Subcutaneous abdominal adipose tissue (tissue), 5 donors: Measurements from ENCODE around the gene IL1A.

Experiments used
- H3K27ac ChIP-seq: one replicate; pipeline ENCODE4 v1.7.0; 2013; ENCODE audit warnings: low read depth, mild to moderate bottlenecking, inconsistent platforms, low read length, moderate library complexity
- H3K27me3 ChIP-seq, 5 donors: one replicate each; pipeline ENCODE4 v1.7.0; 2013; ENCODE audit warnings: low read length in 5 of 5, inconsistent platforms in 1 of 5; ENCODE audit not compliant: control insufficient read depth in 5 of 5, insufficient read depth in 4 of 5
- H3K36me3 ChIP-seq, 5 donors: one replicate each; pipeline ENCODE4 v1.7.0; 2013; ENCODE audit warnings: low read length in 5 of 5; ENCODE audit not compliant: control insufficient read depth in 5 of 5, insufficient read depth in 5 of 5
- H3K4me1 ChIP-seq, 5 donors: one replicate each; pipeline ENCODE4 v1.7.0; 2013; ENCODE audit warnings: low read length in 5 of 5, mild to moderate bottlenecking in 3 of 5, moderate library complexity in 1 of 5; ENCODE audit not compliant: control insufficient read depth in 5 of 5, insufficient read depth in 5 of 5
- H3K4me3 ChIP-seq, 5 donors: one replicate each; pipeline ENCODE4 v1.7.0; 2013; ENCODE audit warnings: low read length in 5 of 5, low read depth in 1 of 5
- H3K9ac ChIP-seq, 5 donors: one replicate each; pipeline ENCODE4 v1.7.0; 2013; ENCODE audit warnings: low read length in 5 of 5, mild to moderate bottlenecking in 4 of 5, moderate library complexity in 3 of 5
- H3K9me3 ChIP-seq, 5 donors: one replicate each; pipeline ENCODE4 v1.7.0; 2013; ENCODE audit warnings: low read length in 5 of 5; ENCODE audit not compliant: control insufficient read depth in 5 of 5
- donor health status: healthy.
- donor health status: healthy.
- donor health status: healthy.
- donor health status: healthy.
- donor health status: healthy.

Gene IL1A

DNA sequence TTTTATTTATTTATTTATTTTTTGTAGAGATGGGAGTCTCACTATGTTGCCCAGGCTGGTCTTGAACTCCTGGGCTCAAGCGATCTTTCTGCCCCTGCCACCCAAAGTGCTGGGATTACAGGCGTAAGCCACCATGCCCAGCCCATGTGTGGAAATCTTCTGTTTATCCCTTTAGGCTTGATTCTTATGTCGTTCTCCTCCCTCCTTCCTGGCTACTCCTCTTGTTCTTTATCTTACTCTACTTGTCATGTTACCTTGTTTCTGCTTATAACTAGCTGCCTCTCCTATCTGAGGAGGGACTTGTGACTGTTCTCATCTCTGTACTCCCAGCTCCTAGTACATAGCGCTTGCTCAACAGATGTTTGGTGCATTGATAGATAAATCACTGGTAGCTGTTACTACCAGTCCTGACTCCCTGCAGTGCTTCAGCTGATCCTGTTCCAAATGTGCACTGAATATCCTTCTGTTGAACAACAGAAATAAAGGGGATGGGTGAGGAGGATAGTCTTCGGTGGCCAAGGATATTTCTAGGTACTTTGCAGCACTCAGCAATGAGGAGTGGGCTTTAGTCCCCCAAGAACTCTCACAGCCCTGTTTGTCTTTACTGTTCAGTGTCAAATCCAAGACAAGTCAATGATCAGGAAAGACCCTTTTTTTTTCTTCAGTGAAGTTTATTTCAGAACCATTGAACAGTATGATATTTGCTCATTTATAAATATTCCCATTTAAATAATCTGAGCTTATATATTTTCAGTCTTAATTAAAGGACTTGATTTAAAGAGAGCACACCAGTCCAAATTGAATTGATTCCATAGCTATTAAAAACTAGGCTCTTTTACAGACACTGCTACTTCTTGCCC, 45.0 kb upstream of the IL1A start:
- no peaks in the 10 kb centered on the region for H3K9me3 ChIP-seq
- H3K27me3 ChIP-seq: no peaks in the 10 kb centered on the region
- H3K27ac ChIP-seq: no peak overlapping the region
- peaks cover 4 to 17% (median 11%) of the 10 kb centered on the region in 5 donors for H3K4me1 ChIP-seq
- no peaks in the 10 kb centered on the region for H3K36me3 ChIP-seq
- no peak overlapping the region for H3K4me3 ChIP-seq
- H3K9ac ChIP-seq: no peak overlapping the region

GRCh38 chr2:112828251-112828691, 44.0 kb upstream of the IL1A start:
- H3K27me3 ChIP-seq: no peaks in the 10 kb centered on the region

DNA sequence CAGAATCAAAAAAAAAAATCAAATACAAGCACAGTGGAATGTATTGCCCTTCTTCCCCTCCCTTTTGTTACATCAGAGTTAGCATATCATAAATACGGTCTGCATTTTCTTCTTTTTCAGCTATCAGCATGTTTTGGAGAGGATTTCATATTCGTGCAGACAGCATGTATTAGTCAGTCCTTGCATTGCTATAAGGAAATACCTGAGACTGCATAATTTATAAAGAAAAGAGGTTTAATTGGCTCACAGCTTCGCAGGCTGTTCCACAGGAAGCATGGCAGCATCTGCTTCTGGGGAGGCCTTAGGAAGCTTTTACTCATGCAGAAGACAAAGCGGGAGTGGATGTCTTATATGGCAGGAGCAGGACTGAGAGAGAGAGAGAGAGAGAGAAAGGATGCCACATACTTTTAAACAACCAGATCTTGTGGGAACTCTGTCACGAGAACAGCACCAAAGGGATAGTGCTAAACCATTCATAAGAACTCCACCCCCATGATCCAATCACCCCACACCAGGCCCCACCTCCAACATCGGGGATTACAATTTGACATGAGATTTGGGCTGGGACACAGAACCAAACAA, 43.4 kb upstream of the IL1A start:
- Histone ChIP-seq H3K27me3 (no peaks in the 10 kb centered on the region), H3K4me1 (peaks cover 0 to 15% (median 7%) of the 10 kb centered on the region in 5 donors), H3K9me3 (no peaks in the 10 kb centered on the region), H3K27ac (no peak overlapping the region), H3K4me3 (no peak overlapping the region), H3K36me3 (no peaks in the 10 kb centered on the region), H3K9ac (no peak overlapping the region)

More at GRCh38 chr2:112828251-112828691, 44.0 kb upstream of the IL1A start:
- Histone ChIP-seq H3K4me3 (no peak overlapping the region), H3K4me1 (peaks cover 0 to 15% (median 7%) of the 10 kb centered on the region in 5 donors), H3K9me3 (no peaks in the 10 kb centered on the region), H3K9ac (no peak overlapping the region), H3K36me3 (no peaks in the 10 kb centered on the region), H3K27ac (no peak overlapping the region)

DNA sequence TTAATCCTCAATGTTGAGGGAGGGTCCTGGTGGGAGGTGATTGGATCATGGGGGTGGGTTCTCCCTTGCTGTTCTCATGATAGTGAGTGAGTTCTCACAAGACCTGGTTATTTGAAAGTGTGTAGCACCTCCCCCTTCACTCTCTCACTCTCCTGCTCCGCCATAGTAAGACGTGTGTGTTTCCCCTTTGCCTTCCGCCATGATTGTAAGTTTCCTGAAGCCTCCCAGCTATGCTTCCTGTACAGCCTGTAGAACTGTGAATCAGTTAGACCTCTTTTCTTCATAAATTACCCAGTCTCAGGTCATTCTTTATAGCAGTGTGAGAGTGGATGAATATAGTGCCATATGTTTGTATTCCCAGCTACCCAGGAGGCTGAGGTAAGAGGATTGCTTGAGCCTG, 42.7 kb upstream of the IL1A start:
- no peaks in the 10 kb centered on the region for H3K27me3 ChIP-seq
- H3K4me3 ChIP-seq: no peak overlapping the region
- H3K4me1 ChIP-seq: peaks cover 0 to 11% (median 7%) of the 10 kb centered on the region in 5 donors
- no peaks in the 10 kb centered on the region for H3K36me3 ChIP-seq
- H3K9me3 ChIP-seq: no peaks in the 10 kb centered on the region
- no peak overlapping the region for H3K27ac ChIP-seq
- H3K9ac ChIP-seq: no peak overlapping the region

GRCh38 chr2:112825706-112826105, 41.4 kb upstream of the IL1A start:
- Histone ChIP-seq H3K27me3 (peaks cover 0 to 2% (median 0%) of the 10 kb centered on the region in 5 donors), H3K9me3 (no peaks in the 10 kb centered on the region), H3K4me1 (peaks cover 0 to 7% (median 0%) of the 10 kb centered on the region in 5 donors), H3K36me3 (no peaks in the 10 kb centered on the region), H3K9ac (no peak overlapping the region), H3K4me3 (no peak overlapping the region), H3K27ac (no peak overlapping the region)

- Histone ChIP-seq H3K36me3 (no peaks in the 10 kb centered on the region), H3K27ac (no peak overlapping the region), H3K9ac (no peak overlapping the region), H3K4me1 (peaks cover 0 to 7% (median 0%) of the 10 kb centered on the region in 5 donors), H3K9me3 (no peaks in the 10 kb centered on the region), H3K4me3 (no peak overlapping the region), H3K27me3 (peaks cover 0 to 2% (median 0%) of the 10 kb centered on the region in 5 donors)
These were observed 40.4 kb upstream of the IL1A start for GRCh38 chr2:112824694-112825085.

- no peak overlapping the region for H3K9ac ChIP-seq
- H3K36me3 ChIP-seq: no peaks in the 10 kb centered on the region
- H3K27ac ChIP-seq: no peak overlapping the region
- no peaks in the 10 kb centered on the region for H3K9me3 ChIP-seq
- H3K4me1 ChIP-seq: peaks cover 0 to 15% (median 7%) of the 10 kb centered on the region in 5 donors
- no peak overlapping the region for H3K4me3 ChIP-seq
- H3K27me3 ChIP-seq: peaks cover 0 to 2% (median 0%) of the 10 kb centered on the region in 5 donors
These were observed 37.4 kb upstream of the IL1A start for GRCh38 chr2:112821682-112822081.

DNA sequence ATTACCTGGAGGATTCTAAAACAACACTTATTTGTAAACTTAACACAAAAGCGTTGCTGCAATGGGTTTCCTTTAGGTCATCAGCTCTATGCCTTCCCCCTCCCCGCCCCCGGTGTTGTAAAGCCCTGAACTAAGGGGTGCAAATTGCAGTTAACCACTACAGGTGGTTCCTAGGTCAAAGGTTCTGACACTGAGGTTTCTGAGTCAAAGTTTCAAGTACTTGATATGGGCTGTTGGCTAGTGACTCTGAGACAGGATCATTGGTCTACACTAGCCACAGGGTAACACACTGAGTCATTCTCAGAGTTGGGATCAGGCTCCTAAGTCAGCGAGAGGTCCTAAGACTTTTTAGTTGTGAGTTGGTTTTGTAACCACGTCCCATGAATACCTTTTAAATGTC, 36.8 kb upstream of the IL1A start:
- no peaks in the 10 kb centered on the region for H3K9me3 ChIP-seq
- H3K36me3 ChIP-seq: no peaks in the 10 kb centered on the region
- no peak overlapping the region for H3K4me3 ChIP-seq
- H3K4me1 ChIP-seq: peaks cover 0 to 15% (median 7%) of the 10 kb centered on the region in 5 donors
- peaks cover 0 to 2% (median 0%) of the 10 kb centered on the region in 5 donors for H3K27me3 ChIP-seq
- H3K9ac ChIP-seq: no peak overlapping the region
- no peak overlapping the region for H3K27ac ChIP-seq

GRCh38 chr2:112820343-112820742, 36.0 kb upstream of the IL1A start:
- no peak overlapping the region for H3K9ac ChIP-seq

GRCh38 chr2:112819081-112819480, 34.8 kb upstream of the IL1A start:
- Histone ChIP-seq H3K9me3 (no peaks in the 10 kb centered on the region), H3K4me3 (no peak overlapping the region), H3K27ac (no peak overlapping the region), H3K27me3 (peaks cover 0 to 3% (median 0%) of the 10 kb centered on the region in 5 donors), H3K9ac (no peak overlapping the region), H3K36me3 (no peaks in the 10 kb centered on the region), H3K4me1 (peaks cover 0 to 11% (median 5%) of the 10 kb centered on the region in 5 donors)

More at GRCh38 chr2:112820343-112820742, 36.0 kb upstream of the IL1A start:
- Histone ChIP-seq H3K27ac (no peak overlapping the region), H3K4me3 (no peak overlapping the region), H3K27me3 (peaks cover 0 to 2% (median 0%) of the 10 kb centered on the region in 5 donors), H3K9me3 (no peaks in the 10 kb centered on the region), H3K4me1 (peaks cover 0 to 15% (median 7%) of the 10 kb centered on the region in 5 donors), H3K36me3 (no peaks in the 10 kb centered on the region)
